HepG2 (cell line): ENCODE measurements around the gene SRRT. TPM values are rescaled to one million over a fixed set of nuclear protein-coding genes. Genes with fewer than 3 reads are reported as not detected.

ENCODE experiments used
- AGO2 ChIP-seq: fragments of 200-400 bp; formaldehyde crosslinking; optimal IDR thresholded peaks from 2 replicates; pipeline ENCODE3; 2017; ENCODE audit warnings: mild to moderate bottlenecking, low read depth, low read length, moderate library complexity
- DMAP1 ChIP-seq: IDR thresholded peaks from 2 replicates; pipeline ENCODE4 v1.6.1; 2016
- DPF2 ChIP-seq: sonication (generic); formaldehyde crosslinking; IDR thresholded peaks from 2 replicates; pipeline ENCODE4 v1.4.0; 2020; ENCODE audit warnings: mild to moderate bottlenecking, low read depth, missing genetic modification reagents, borderline replicate concordance
- GABPA ChIP-seq, 2 experiments: IDR thresholded peaks; 2 replicates each; pipeline ENCODE4 v1.6.1; 2011 to 2016; ENCODE audit warnings: low read depth in 2 of 2, low read length in 1 of 2, missing biosample characterization in 1 of 2, missing genetic modification characterization in 1 of 2
- HNRNPK ChIP-seq: fragments of 200-400 bp; formaldehyde crosslinking; IDR thresholded peaks from 2 replicates; pipeline ENCODE4 v1.6.1; 2018; ENCODE audit warnings: low read length, low read depth, moderate library complexity, mild to moderate bottlenecking; ENCODE audit not compliant: poor library complexity, severe bottlenecking
- IKZF4 ChIP-seq: sonication (generic); formaldehyde crosslinking; IDR thresholded peaks from 2 replicates; pipeline ENCODE4 v1.5.1; 2020; ENCODE audit warnings: borderline replicate concordance, mild to moderate bottlenecking, low read depth, missing genetic modification reagents; ENCODE audit errors: not compliant biosample characterization
- KDM3A ChIP-seq: IDR thresholded peaks from 2 replicates; pipeline ENCODE4 v1.6.1; 2018; ENCODE audit warnings: low read depth, missing compliant biosample characterization
- PAF1 ChIP-seq: IDR thresholded peaks from 2 replicates; pipeline ENCODE4 v1.6.1; 2016; ENCODE audit warnings: missing genetic modification reagents, missing compliant biosample characterization
- PBX2 ChIP-seq: IDR thresholded peaks from 2 replicates; pipeline ENCODE4 v1.6.1; 2016; ENCODE audit warnings: control low read depth
- PCBP1 ChIP-seq: fragments of 200-400 bp; formaldehyde crosslinking; IDR thresholded peaks from 2 replicates; pipeline ENCODE4 v1.6.1; 2017; ENCODE audit warnings: mild to moderate bottlenecking, low read depth, low read length, borderline replicate concordance
- PHF8 ChIP-seq: sonication (generic); formaldehyde crosslinking; IDR thresholded peaks from 2 replicates; pipeline ENCODE4 v1.5.0; 2020; ENCODE audit warnings: missing genetic modification reagents
- REXO4 ChIP-seq: sonication (generic); formaldehyde crosslinking; IDR thresholded peaks from 2 replicates; pipeline ENCODE4 v1.8.0; 2022; ENCODE audit warnings: missing genetic modification reagents, mild to moderate bottlenecking, borderline replicate concordance
- SMYD3 ChIP-seq: sonication (generic); formaldehyde crosslinking; IDR thresholded peaks from 2 replicates; pipeline ENCODE4 v1.8.1; 2023; ENCODE audit warnings: mild to moderate bottlenecking, missing genetic modification reagents
- TAF1 ChIP-seq: sonication (generic); formaldehyde crosslinking; IDR thresholded peaks from 2 replicates; pipeline ENCODE4 v1.4.0; 2020; ENCODE audit warnings: missing genetic modification reagents
- WIZ ChIP-seq: sonication (generic); formaldehyde crosslinking; IDR thresholded peaks from 2 replicates; pipeline ENCODE4 v1.5.1; 2020; ENCODE audit warnings: mild to moderate bottlenecking, missing genetic modification reagents
- ZFP36L1 ChIP-seq: sonication (generic); formaldehyde crosslinking; IDR thresholded peaks from 2 replicates; pipeline ENCODE4 v1.8.0; 2022; ENCODE audit warnings: mild to moderate bottlenecking, missing genetic modification reagents, moderate library complexity
- ZNF138 ChIP-seq: sonication (generic); formaldehyde crosslinking; IDR thresholded peaks from 2 replicates; pipeline ENCODE4 v1.5.0; 2020; ENCODE audit warnings: mild to moderate bottlenecking, low read depth, missing genetic modification reagents
- ZNF17 ChIP-seq: sonication (generic); formaldehyde crosslinking; IDR thresholded peaks from 2 replicates; pipeline ENCODE4 v1.5.0; 2020; ENCODE audit warnings: mild to moderate bottlenecking, missing genetic modification reagents
- ZNF264 ChIP-seq: sonication (generic); formaldehyde crosslinking; IDR thresholded peaks from 2 replicates; pipeline ENCODE4 v1.4.0; 2020; ENCODE audit warnings: missing genetic modification reagents
- ZNF274 ChIP-seq: sonication (generic); formaldehyde crosslinking; IDR thresholded peaks from 2 replicates; pipeline ENCODE4 v1.5.1; 2020; ENCODE audit warnings: mild to moderate bottlenecking, missing genetic modification reagents
- ZNF280D ChIP-seq: sonication (generic); formaldehyde crosslinking; IDR thresholded peaks from 2 replicates; pipeline ENCODE4 v1.5.1; 2020; ENCODE audit warnings: mild to moderate bottlenecking, missing genetic modification reagents
- ZNF335 ChIP-seq: sonication (generic); formaldehyde crosslinking; IDR thresholded peaks from 2 replicates; pipeline ENCODE4 v1.4.0; 2020; ENCODE audit warnings: missing genetic modification reagents
- ZNF484 ChIP-seq: sonication (generic); formaldehyde crosslinking; IDR thresholded peaks from 2 replicates; pipeline ENCODE4 v1.5.1; 2020; ENCODE audit warnings: mild to moderate bottlenecking, low read depth, missing genetic modification reagents, borderline replicate concordance
- ZNF496 ChIP-seq: sonication (generic); formaldehyde crosslinking; IDR thresholded peaks from 2 replicates; pipeline ENCODE4 v1.8.1; 2023; ENCODE audit warnings: mild to moderate bottlenecking, moderate library complexity, missing genetic modification reagents; ENCODE audit not compliant: insufficient replicate concordance
- ZNF781 ChIP-seq: sonication (generic); formaldehyde crosslinking; IDR thresholded peaks from 2 replicates; pipeline ENCODE4 v1.5.1; 2020; ENCODE audit warnings: borderline replicate concordance, mild to moderate bottlenecking, missing genetic modification reagents; ENCODE audit errors: not compliant biosample characterization
- ZNF83 ChIP-seq: sonication (generic); formaldehyde crosslinking; IDR thresholded peaks from 2 replicates; pipeline ENCODE4 v1.4.0; 2020; ENCODE audit warnings: missing genetic modification reagents, mild to moderate bottlenecking, borderline replicate concordance
- ZSCAN21 ChIP-seq: sonication (generic); formaldehyde crosslinking; IDR thresholded peaks from 2 replicates; pipeline ENCODE4 v1.8.0; 2022; ENCODE audit warnings: mild to moderate bottlenecking, missing genetic modification reagents, moderate library complexity, borderline replicate concordance
- polyA plus RNA-seq, 8 experiments: library from polyadenylated mRNA; depleted of rRNA in 3 of 8; stranded (reverse) in 7 of 8; unstranded in 1 of 8; fragments of >200 nt; fragmentation: Illumina TruSeq in 4 of 8; extraction: Trizol in 4 of 8; gene quantifications; 2 replicates each; pipeline versions ENCODE4 v1.2.1 to v1.2.3, GENCODE V29; 2011 to 2016; ENCODE audit warnings: low read depth in 4 of 8, missing spikeins in 1 of 8, mixed read lengths in 1 of 8; ENCODE audit not compliant: insufficient read depth in 1 of 8
- total RNA-seq, 5 experiments: library from RNA; depleted of rRNA; stranded (reverse); fragments of >200 nt; fragmentation: Illumina TruSeq; extraction: Trizol; gene quantifications; 2 replicates each; pipeline ENCODE4 v1.2.3, GENCODE V29; 2016; ENCODE audit warnings: low read depth in 1 of 5

Gene SRRT
- total and polyA plus RNA-seq, 2 of the 13 experiments (the other 11 are each of a cell fraction or from before 2014, with no cell fraction given): 26.2 to 106 TPM

- TF ChIP-seq ZNF781 (CRISPR knock-in tag) (no peak), PCBP1 (no peak), HNRNPK (no peak), ZNF484 (no peak), PHF8 (CRISPR knock-in tag) (peak; percentile 55), AGO2 (peak; percentile 64), ZFP36L1 (CRISPR knock-in tag) (no peak), KDM3A (CRISPR knock-in tag) (peak; percentile 62; the same call in 1 of the 2 replicates), DPF2 (CRISPR knock-in tag) (no peak), ZNF280D (CRISPR knock-in tag) (no peak), GABPA (IDR thresholded peaks at IDR 0.05; ENCODE audit: low read depth, low read length) (0 out of 2 replicates have a peak, but pooled peaks have one; percentile 18), GABPA (CRISPR knock-in tag; IDR thresholded peaks at IDR 0.05; ENCODE audit: low read depth) (no peak; the same call in 1 of the 2 replicates), WIZ (CRISPR knock-in tag) (no peak; the same call in 1 of the 2 replicates), ZSCAN21 (CRISPR knock-in tag) (peak; percentile 6; the same call in 1 of the 2 replicates), TAF1 (CRISPR knock-in tag) (peak; percentile 45; the same call in 1 of the 2 replicates), ZNF496 (CRISPR knock-in tag) (no peak), ZNF83 (CRISPR knock-in tag) (no peak), ZNF274 (CRISPR knock-in tag) (no peak), SMYD3 (CRISPR knock-in tag) (no peak), DMAP1 (CRISPR knock-in tag) (peak; percentile 88), PBX2 (CRISPR knock-in tag) (no peak), ZNF17 (CRISPR knock-in tag) (no peak), ZNF335 (CRISPR knock-in tag) (no peak), ZNF264 (CRISPR knock-in tag) (no peak), ZNF138 (no peak), IKZF4 (CRISPR knock-in tag) (no peak), PAF1 (no peak), REXO4 (CRISPR knock-in tag) (no peak)
Observed at GRCh38 chr7:100852048-100852872, 22.6 kb upstream of the SRRT start, which contains the start of gene SLC12A9 (continued).
